Smooth muscle cell of the brain vasculature (primary cell): ENCODE data around the gene PTPA.

Source experiments
- DNase-seq: peaks from one replicate; pipeline ENCODE4 v3.0.0-alpha.2; 2012; ENCODE audit warnings: low read depth, low spot score

PTPA gene

GRCh38 chr9:129197978-129198318 is 86.7 kb downstream of the PTPA start:
- no peak for DNase-seq
